ENCODE measurements around the gene BBOF1.

- TF ChIP-seq, protein P1, sequence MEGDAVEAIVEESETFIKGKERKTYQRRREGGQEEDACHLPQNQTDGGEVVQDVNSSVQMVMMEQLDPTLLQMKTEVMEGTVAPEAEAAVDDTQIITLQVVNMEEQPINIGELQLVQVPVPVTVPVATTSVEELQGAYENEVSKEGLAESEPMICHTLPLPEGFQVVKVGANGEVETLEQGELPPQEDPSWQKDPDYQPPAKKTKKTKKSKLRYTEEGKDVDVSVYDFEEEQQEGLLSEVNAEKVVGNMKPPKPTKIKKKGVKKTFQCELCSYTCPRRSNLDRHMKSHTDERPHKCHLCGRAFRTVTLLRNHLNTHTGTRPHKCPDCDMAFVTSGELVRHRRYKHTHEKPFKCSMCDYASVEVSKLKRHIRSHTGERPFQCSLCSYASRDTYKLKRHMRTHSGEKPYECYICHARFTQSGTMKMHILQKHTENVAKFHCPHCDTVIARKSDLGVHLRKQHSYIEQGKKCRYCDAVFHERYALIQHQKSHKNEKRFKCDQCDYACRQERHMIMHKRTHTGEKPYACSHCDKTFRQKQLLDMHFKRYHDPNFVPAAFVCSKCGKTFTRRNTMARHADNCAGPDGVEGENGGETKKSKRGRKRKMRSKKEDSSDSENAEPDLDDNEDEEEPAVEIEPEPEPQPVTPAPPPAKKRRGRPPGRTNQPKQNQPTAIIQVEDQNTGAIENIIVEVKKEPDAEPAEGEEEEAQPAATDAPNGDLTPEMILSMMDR (IDR thresholded peaks at IDR 0.05), result no peak
- no peak for TF ChIP-seq POLR2A (IDR thresholded peaks at IDR 0.05)
Measured at GRCh38 chr14:74049876-74050495, 30.8 kb downstream of the BBOF1 start.

All from thyroid gland (tissue), 4 donors.